ENCODE measurements around the gene MAPK14. TPM values are rescaled to one million over a fixed set of nuclear protein-coding genes. Genes with fewer than 3 reads are reported as not detected.

The MAPK14 gene
- total RNA-seq, 1 donor from 2014 or later, result 65.0 TPM

DNA sequence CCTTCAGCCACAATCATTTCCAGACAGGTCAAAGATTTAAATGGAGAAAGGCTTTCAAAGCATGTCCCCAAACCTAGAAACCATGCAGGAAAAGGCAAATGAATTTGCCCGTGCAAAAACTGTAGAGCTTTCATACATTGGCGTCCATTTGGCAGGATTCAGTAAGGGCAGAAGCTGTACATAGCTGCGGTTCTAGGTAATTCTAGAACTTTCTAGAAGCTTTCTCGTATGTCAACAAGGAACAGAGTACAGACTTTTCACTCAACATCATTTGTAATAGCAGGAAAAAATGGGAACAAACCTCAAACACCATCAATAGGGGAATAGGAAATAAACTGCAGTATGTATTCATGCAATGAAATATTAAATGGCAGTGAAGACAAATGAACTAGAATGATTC, 91.6 kb downstream of the MAPK14 start:
- H3K36me3 ChIP-seq, result no peaks in the 10 kb centered on the region
- no peaks in the 10 kb centered on the region for H3K9me3 ChIP-seq (ENCODE audit: low read depth)
- no peaks in the 10 kb centered on the region for H3K9me3 Mint-ChIP-seq
- peaks cover 5% of the 10 kb centered on the region for H3K4me1 Mint-ChIP-seq
- TF ChIP-seq, protein P1, sequence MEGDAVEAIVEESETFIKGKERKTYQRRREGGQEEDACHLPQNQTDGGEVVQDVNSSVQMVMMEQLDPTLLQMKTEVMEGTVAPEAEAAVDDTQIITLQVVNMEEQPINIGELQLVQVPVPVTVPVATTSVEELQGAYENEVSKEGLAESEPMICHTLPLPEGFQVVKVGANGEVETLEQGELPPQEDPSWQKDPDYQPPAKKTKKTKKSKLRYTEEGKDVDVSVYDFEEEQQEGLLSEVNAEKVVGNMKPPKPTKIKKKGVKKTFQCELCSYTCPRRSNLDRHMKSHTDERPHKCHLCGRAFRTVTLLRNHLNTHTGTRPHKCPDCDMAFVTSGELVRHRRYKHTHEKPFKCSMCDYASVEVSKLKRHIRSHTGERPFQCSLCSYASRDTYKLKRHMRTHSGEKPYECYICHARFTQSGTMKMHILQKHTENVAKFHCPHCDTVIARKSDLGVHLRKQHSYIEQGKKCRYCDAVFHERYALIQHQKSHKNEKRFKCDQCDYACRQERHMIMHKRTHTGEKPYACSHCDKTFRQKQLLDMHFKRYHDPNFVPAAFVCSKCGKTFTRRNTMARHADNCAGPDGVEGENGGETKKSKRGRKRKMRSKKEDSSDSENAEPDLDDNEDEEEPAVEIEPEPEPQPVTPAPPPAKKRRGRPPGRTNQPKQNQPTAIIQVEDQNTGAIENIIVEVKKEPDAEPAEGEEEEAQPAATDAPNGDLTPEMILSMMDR (IDR thresholded peaks at IDR 0.05), result no peak
- no peak for TF ChIP-seq EZH2phosphoT487 (IDR thresholded peaks at IDR 0.05)
- no peak for TF ChIP-seq EZH2 (IDR thresholded peaks at IDR 0.05)
- no peak overlapping the region for H3K27ac Mint-ChIP-seq
- no peak overlapping the region for H3K4me3 ChIP-seq
- H3K27ac ChIP-seq, result no peak overlapping the region
- H3K4me1 ChIP-seq, result peaks cover 9% of the 10 kb centered on the region
- H3K4me2 ChIP-seq, result no peak overlapping the region
- no peak for DNase-seq (ENCODE audit: low spot score)
- H3K79me2 ChIP-seq (ENCODE audit: low read depth), result no peaks in the 10 kb centered on the region
- no peaks in the 10 kb centered on the region for H3F3A ChIP-seq (ENCODE audit: low read depth)
- no peak overlapping the region for H3K9ac ChIP-seq
- H4K20me1 ChIP-seq (ENCODE audit: low read depth), result no peaks in the 10 kb centered on the region
- no peaks in the 10 kb centered on the region for H3K36me3 Mint-ChIP-seq
- no peaks in the 10 kb centered on the region for H3K27me3 ChIP-seq
- H3K4me3 Mint-ChIP-seq, result no peak overlapping the region
- H2AFZ ChIP-seq (replicated peaks), result no peak overlapping the region
- H3K27me3 Mint-ChIP-seq (ENCODE audit: insufficient read depth, low read depth), result peaks cover 4% of the 10 kb centered on the region

DNA sequence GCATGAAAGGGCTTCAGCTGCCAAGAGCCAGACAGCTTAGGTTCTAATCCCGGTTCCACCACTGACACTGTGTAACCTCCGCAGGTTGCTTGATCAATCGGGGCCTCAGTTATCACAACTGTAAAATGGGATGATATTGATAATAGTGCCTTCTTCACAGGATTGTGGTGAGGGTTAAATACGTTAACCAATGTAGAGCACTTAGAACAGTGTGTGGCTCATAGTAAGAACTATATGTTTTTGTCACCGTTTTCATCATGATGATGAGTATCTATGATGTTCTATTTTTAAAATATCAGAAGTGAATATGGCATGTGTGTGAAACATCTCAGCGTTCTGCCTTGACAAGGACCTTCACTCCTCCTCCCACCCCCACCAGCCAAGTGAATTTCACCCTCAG, 92.4 kb downstream of the MAPK14 start:
- no peak overlapping the region for H3K27ac Mint-ChIP-seq
- Histone ChIP-seq H3K27ac (no peak overlapping the region), H3K9me3 (ENCODE audit: low read depth) (no peaks in the 10 kb centered on the region), H3K4me2 (no peak overlapping the region), H3K4me3 (no peak overlapping the region), H3K36me3 (no peaks in the 10 kb centered on the region), H3K79me2 (ENCODE audit: low read depth) (no peaks in the 10 kb centered on the region), H3K27me3 (no peaks in the 10 kb centered on the region), H2AFZ (replicated peaks) (no peak overlapping the region), H3F3A (ENCODE audit: low read depth) (no peaks in the 10 kb centered on the region), H4K20me1 (ENCODE audit: low read depth) (no peaks in the 10 kb centered on the region), H3K9ac (no peak overlapping the region), H3K4me1 (peaks cover 9% of the 10 kb centered on the region)
- peaks cover 4% of the 10 kb centered on the region for H3K27me3 Mint-ChIP-seq (ENCODE audit: insufficient read depth, low read depth)
- H3K4me3 Mint-ChIP-seq, result no peak overlapping the region
- no peaks in the 10 kb centered on the region for H3K9me3 Mint-ChIP-seq
- H3K36me3 Mint-ChIP-seq, result no peaks in the 10 kb centered on the region
- no peak for DNase-seq (ENCODE audit: low spot score)
- H3K4me1 Mint-ChIP-seq, result peaks cover 5% of the 10 kb centered on the region
- TF ChIP-seq, protein P1 (IDR thresholded peaks at IDR 0.05), result no peak
- no peak for TF ChIP-seq EZH2 (IDR thresholded peaks at IDR 0.05)

DNA sequence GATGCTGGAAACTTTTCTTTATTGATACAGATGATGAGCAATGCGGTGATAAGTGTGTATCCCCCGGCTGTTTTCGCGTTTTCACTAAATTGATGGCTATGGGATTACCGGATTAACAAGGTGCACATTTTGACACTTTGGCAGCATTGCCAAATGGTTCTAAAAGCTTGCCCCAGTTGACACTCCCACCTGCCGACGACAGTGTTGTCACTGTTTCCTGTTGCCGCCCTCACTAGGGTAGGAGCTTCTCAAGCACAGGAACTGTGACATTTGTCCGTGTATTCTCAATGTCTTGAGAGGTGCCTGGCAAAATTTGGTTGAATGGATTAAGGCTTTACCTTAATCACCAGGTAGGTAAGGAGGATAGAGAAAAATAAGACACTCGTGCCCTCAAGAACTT, 92.9 kb downstream of the MAPK14 start:
- DNase-seq (ENCODE audit: low spot score), result no peak
- Histone ChIP-seq H3K79me2 (ENCODE audit: low read depth) (no peaks in the 10 kb centered on the region), H3K27ac (no peak overlapping the region), H4K20me1 (ENCODE audit: low read depth) (no peaks in the 10 kb centered on the region), H3K9me3 (ENCODE audit: low read depth) (no peaks in the 10 kb centered on the region), H3K9ac (no peak overlapping the region), H3K4me2 (no peak overlapping the region), H3K4me1 (peaks cover 9% of the 10 kb centered on the region), H3F3A (ENCODE audit: low read depth) (no peaks in the 10 kb centered on the region), H3K27me3 (no peaks in the 10 kb centered on the region), H3K36me3 (no peaks in the 10 kb centered on the region), H3K4me3 (no peak overlapping the region), H2AFZ (replicated peaks) (no peak overlapping the region)
- TF ChIP-seq, protein P1 (IDR thresholded peaks at IDR 0.05), result no peak
- TF ChIP-seq EZH2phosphoT487 (IDR thresholded peaks at IDR 0.05) (no peak), EZH2 (IDR thresholded peaks at IDR 0.05) (no peak)
- peaks cover 5% of the 10 kb centered on the region for H3K4me1 Mint-ChIP-seq
- peak overlapping the region; percentile 41 for H3K4me3 Mint-ChIP-seq
- peaks cover 4% of the 10 kb centered on the region for H3K27me3 Mint-ChIP-seq (ENCODE audit: insufficient read depth, low read depth)
- no peak overlapping the region for H3K27ac Mint-ChIP-seq
- no peaks in the 10 kb centered on the region for H3K9me3 Mint-ChIP-seq
- no peaks in the 10 kb centered on the region for H3K36me3 Mint-ChIP-seq

All from neural progenitor cell (in vitro differentiated cells).